NCI-H524 (cell line): ENCODE results near the gene SDCBP2.

Experiments used
- DNase-seq, 2 experiments: peaks; one replicate each; lab custom pipeline; 2025; lab: John Stamatoyannopoulos, UW

The SDCBP2 gene

GRCh38 chr20:1328680-1329330, at the start of gene SDCBP2:
Gene SDCBP2, minus strand, starts transcription at chr20:1329139. Its CDS starts 8,723 bp downstream, at chr20:1320416.
- DNase-seq, result no peak

GRCh38 chr20:1378735-1379125, 49.8 kb upstream of the SDCBP2 start:
- no peak for DNase-seq

- DNase-seq, result no peak
Measured at GRCh38 chr20:1377984-1378734, 49.2 kb upstream of the SDCBP2 start.

GRCh38 chr20:1377341-1377871, 48.5 kb upstream of the SDCBP2 start:
- no peak for DNase-seq

- DNase-seq, result no peak
Measured at GRCh38 chr20:1376408-1377270, 47.7 kb upstream of the SDCBP2 start.

GRCh38 chr20:1376007-1376406, 47.1 kb upstream of the SDCBP2 start:
- DNase-seq, result peak; percentile 24 to 71

GRCh38 chr20:1375515-1375914, 46.6 kb upstream of the SDCBP2 start:
- peak in 1 of 2 experiments; percentile 40 for DNase-seq

GRCh38 chr20:1374246-1374645, 45.3 kb upstream of the SDCBP2 start:
- DNase-seq, result no peak

GRCh38 chr20:1373614-1374013, 44.7 kb upstream of the SDCBP2 start:
- DNase-seq, result no peak

- DNase-seq, result no peak
Measured at GRCh38 chr20:1373036-1373435, 44.1 kb upstream of the SDCBP2 start.

- no peak for DNase-seq
Measured at GRCh38 chr20:1371830-1372539, 43.0 kb upstream of the SDCBP2 start.

GRCh38 chr20:1371202-1371782, 42.4 kb upstream of the SDCBP2 start:
- DNase-seq, result no peak

GRCh38 chr20:1370548-1371110, 41.7 kb upstream of the SDCBP2 start:
- no peak for DNase-seq

- peak; percentile 85 to 95 for DNase-seq
Measured at GRCh38 chr20:1369970-1370369, 41.0 kb upstream of the SDCBP2 start.

- no peak for DNase-seq
Measured at GRCh38 chr20:1368448-1369199, 39.7 kb upstream of the SDCBP2 start.

- no peak for DNase-seq
Measured at GRCh38 chr20:1367479-1367878, 38.5 kb upstream of the SDCBP2 start.

- no peak for DNase-seq
Measured at GRCh38 chr20:1364106-1364505, 35.2 kb upstream of the SDCBP2 start.

GRCh38 chr20:1363522-1363921, 34.6 kb upstream of the SDCBP2 start:
- DNase-seq, result peak in 1 of 2 experiments; percentile 34

- no peak for DNase-seq
Measured at GRCh38 chr20:1362484-1362883, 33.5 kb upstream of the SDCBP2 start.
